ENCODE measurements around the gene ASTN2.

DNA sequence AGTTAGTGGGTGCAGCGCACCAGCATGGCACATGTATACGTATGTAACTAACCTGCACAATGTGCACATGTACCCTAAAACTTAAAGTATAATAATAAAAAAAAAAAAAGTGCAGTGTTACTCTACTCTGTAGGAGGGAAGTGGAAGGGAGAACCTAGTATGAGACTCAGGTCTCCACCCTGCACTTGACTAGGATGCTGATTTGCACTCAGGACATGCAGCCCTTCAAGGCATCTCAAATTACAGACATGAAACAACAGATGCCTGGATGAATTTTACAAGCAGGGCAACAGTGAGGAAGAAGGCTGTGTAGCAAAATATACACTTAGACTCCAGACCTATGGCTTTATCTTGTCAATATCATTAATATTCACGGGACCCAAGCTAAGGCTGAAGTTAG is 711.2 kb downstream of the ASTN2 start:
- TF ChIP-seq EZH2 (IDR thresholded peaks at IDR 0.05) = no peak
- TF ChIP-seq, protein P1, sequence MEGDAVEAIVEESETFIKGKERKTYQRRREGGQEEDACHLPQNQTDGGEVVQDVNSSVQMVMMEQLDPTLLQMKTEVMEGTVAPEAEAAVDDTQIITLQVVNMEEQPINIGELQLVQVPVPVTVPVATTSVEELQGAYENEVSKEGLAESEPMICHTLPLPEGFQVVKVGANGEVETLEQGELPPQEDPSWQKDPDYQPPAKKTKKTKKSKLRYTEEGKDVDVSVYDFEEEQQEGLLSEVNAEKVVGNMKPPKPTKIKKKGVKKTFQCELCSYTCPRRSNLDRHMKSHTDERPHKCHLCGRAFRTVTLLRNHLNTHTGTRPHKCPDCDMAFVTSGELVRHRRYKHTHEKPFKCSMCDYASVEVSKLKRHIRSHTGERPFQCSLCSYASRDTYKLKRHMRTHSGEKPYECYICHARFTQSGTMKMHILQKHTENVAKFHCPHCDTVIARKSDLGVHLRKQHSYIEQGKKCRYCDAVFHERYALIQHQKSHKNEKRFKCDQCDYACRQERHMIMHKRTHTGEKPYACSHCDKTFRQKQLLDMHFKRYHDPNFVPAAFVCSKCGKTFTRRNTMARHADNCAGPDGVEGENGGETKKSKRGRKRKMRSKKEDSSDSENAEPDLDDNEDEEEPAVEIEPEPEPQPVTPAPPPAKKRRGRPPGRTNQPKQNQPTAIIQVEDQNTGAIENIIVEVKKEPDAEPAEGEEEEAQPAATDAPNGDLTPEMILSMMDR (IDR thresholded peaks at IDR 0.05 in 2 of 3, conservative IDR thresholded peaks at IDR 0.05 in 1 of 3; ENCODE audit: borderline replicate concordance in 1 of 3, insufficient read depth in 1 of 3, low read depth in 2 of 3, low read length in 2 of 3) = no peak
- no peak for TF ChIP-seq RAD21 (IDR thresholded peaks at IDR 0.05; ENCODE audit: low read depth)
- TF ChIP-seq ZNF274 (IDR thresholded peaks at IDR 0.05; ENCODE audit: low read depth, low read length) = no peak
- TF ChIP-seq REST (IDR thresholded peaks at IDR 0.05; ENCODE audit: low read depth) = no peak
- TF ChIP-seq POLR2AphosphoS5 (IDR thresholded peaks at IDR 0.05; ENCODE audit: low read depth, low read length) = no peak
- no peak for TF ChIP-seq CEBPB (IDR thresholded peaks at IDR 0.05; ENCODE audit: low read depth)
- no peak for TF ChIP-seq JUND (IDR thresholded peaks at IDR 0.05)
- TF ChIP-seq POLR2A (IDR thresholded peaks at IDR 0.05; ENCODE audit: borderline replicate concordance, extremely low read depth, insufficient read depth, insufficient read length) = no peak
- TF ChIP-seq SIN3A (IDR thresholded peaks at IDR 0.05; ENCODE audit: low read depth) = no peak
- TF ChIP-seq CBX3 (IDR thresholded peaks at IDR 0.05; ENCODE audit: low read depth) = no peak
